Epithelial cell of prostate (primary cell): Measurements from ENCODE around the gene GPR139.
A peak's percentile ranks its signal among the peaks of the same experiment; 100 is the strongest.

ENCODE experiments used
- DNase-seq: peaks from one replicate; pipeline ENCODE4 v3.0.0-alpha.2; 2011; ENCODE audit warnings: low read depth, low spot score
- H3K27ac ChIP-seq: fragments of 450-650 bp; 2 replicates; pipeline ENCODE4 v1.5.1; 2017; ENCODE audit warnings: mild to moderate bottlenecking

Gene GPR139

DNA sequence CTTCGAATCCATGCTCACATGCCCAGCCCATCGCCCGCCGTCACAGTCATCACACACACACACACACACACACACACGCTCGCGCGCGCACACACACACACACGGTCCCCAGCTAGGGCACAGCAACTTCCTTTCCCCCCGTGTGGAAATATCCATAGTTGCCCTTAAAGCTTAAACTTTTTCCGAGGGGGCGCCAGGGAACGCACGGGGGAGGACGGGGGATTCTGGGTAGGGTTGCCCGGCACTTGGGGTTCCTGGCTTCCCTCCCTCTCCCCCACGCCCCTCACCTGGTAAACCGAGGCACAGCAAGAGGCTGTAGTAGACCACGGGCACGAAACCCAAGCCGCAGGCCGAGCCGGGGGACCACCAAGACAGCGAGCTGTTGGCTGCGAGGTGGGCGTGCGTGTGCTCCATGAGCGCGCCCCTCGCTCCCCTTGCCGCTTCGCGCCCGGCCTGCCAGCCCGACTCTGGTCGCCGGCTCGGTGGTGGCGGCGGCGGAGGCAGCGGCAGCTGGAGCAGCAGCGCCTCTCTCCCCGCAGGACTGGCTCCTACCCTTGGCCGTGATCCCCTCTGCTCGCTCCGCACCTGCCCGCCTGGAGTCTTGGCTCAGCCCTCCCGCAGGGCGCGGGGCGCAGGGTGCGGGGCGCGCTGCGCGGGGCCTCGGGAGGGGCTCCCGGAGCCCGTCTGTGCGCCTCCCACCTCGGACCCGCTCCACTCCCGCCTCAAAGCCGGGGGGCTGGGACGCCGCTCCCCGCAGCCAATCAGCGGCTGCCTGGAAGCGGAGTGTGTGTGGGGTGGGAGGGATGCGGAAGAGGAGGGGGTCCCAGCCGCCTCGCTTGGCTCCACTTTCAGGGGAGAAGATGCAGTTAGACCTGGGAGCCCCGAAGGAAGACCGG is at the start of gene GPR139:
TSS of gene GPR139 (minus strand) at position 688 of the 896 bp plus-strand sequence. CDS start at position 414, 274 bp downstream.
- H3K27ac ChIP-seq, result no peak within 1 kb of the TSS
- no peak for DNase-seq

DNA sequence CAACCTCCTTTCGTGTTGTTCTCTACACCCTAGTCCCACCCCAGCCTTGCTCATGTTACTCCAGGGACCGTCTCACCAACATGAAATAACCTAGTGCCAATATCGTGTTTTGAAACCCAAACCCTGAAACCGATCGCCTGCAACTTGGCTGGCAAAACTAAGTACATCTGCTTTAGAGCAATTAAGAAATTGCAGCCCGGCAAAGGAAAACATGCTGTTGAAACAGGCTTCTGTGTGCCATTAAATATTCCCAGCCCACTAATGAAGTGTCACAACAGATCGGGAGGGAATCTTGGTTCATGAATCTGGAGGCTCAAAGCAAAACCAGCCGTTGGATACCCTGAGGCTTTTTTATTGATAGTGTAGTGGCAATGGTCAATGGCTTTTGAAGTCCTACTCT is 48.3 kb upstream of the GPR139 start:
- H3K27ac ChIP-seq, result no peak overlapping the region
- no peak for DNase-seq

DNA sequence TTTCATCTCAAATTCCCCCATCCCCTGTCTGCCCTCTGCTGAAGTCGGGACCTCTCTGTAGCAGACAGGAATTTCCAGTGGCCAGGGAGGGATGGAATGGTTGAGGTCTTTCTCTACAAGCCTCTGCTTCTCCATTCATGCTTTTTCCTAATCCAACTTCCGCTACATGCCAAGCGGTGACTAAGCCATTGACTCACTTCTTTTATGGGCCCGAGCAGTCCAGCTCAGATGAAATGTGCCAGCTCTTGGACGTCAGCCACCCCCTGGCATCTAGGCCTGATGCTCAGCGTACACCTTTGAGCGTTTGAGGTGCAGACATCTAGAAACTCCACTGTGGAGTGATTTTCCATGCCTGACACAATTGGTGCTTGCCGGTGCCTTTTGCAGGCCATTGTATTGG is 40.7 kb upstream of the GPR139 start:
- DNase-seq, result peak; percentile 58
- H3K27ac ChIP-seq, result no peak overlapping the region

DNA sequence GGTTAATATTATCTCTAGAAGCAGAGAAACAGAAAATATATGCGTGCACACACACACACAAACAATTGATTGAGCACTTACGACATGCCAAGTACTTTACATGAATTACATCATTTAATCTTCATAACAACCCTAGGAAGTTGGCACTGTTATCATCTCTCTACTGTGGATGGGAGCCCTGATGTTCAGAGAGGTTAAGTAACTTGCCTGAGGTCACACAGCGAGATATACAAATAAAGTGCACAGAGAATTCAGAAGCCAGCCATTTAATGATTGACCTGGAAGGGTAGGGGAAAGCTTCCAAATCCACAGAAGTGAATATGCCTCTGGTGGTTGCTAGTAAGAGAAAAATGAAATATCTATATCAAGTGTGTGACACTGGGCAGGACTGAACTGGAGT is 37.5 kb upstream of the GPR139 start:
- DNase-seq, result no peak
- H3K27ac ChIP-seq, result no peak overlapping the region

DNA sequence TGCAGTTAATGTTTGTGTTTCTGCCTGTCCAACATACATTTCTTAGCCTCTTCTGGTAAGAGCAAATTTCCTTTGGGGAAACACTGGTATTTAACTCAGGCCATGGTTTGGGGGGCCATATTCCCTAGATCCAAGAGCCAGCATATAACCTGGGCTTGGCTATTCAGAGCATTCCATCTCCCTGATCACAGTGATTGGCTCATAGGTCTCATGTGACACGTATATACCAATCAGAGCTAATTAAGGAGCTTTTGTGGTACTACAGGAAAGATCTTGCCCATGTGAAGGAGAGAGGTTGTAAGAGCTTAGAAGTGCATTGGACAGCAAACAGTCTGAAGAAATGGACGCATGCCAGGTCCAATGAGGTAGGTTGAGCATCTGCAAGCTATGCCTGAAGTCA is 33.4 kb upstream of the GPR139 start:
- no peak overlapping the region for H3K27ac ChIP-seq
- no peak for DNase-seq

DNA sequence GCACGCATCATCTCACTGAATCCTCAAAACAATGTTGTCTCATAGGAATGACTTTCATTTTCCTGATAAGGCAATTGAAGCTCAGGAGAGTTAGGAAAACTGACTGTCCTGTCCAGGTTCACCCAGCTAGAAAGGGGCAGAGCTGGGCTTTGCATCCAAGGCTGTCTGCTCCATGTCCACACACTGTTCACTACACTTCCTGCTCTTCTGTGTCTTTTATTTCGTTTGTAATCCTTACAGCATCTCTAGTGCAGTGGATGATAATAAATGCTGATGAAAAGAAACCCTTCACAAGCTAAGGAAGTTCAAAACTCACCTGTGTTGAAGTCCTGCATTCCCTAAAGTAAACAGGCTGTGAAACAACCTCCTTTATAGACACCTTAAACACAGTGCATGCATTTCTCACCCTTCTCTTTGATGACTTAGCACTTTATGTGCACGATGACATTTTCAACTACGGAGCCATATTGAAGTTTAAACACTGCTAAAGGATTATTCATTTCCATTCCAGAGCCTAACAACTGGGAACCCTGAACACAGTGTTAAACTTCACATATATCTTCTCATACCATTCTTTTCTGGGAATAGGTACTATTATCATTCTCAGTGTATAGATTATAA is 31.0 kb upstream of the GPR139 start:
- H3K27ac ChIP-seq, result no peak overlapping the region
- no peak for DNase-seq

DNA sequence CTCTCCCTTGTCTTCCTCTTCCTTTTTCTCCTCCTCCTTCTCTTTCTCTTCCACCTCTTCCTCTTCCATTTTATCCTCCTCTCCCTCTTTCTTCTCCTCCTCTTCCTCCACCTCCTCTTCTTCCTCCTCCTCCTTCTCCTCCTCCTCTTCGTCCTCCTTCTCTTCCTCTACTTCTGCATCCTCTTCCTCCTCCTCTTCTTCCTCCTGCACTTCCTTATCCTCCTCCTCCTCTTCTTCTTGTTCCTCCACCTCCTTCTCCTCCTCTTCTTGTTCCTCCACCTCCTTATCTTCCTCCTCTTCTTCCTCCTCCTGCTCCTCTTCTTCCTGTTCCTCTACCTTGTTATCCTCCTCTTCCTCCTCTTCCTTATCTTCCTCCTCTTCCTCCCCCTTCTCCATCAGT is 28.8 kb upstream of the GPR139 start:
- H3K27ac ChIP-seq, result no peak overlapping the region

DNA sequence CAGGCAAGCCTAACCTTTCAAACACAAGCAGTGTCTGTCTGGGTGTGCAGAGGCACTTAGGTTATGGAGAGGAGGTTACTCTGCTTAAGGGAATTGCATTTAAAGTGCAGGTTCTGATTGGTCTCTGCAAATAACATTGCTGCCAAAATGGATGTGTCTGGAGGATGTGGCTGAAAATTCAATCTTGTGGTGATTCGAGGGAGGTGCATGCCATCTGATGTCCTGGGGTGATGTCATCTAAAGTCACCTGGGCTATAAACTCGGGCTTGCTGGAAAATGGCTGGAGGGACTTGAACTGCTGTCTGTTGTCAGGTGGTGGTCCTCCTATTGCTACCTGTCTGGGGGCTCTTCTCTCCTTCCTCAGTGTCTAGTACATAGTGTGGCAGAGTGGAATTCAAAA is 28.3 kb upstream of the GPR139 start:
- no peak for DNase-seq
- no peak overlapping the region for H3K27ac ChIP-seq

More for the DNA sequence above, 28.8 kb upstream of the GPR139 start:
- DNase-seq, result no peak

DNA sequence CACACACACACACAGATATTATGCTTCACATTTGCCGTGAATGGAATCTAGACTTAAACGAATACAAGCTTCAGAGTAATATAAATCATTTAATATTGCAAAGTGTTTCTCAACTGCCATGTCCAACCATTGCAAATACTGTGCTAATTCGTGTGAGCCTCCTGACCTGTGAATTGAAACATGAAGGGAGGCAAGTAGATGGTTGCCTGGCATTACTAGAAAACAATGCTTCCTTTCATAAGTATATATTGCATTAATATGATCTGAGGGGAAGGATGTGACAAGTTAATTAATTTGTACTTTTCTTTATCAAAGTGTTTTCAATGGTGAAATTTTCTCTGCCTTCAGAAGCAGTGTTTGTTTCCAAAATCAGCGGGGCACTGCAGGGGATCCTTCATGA is 25.7 kb upstream of the GPR139 start:
- no peak overlapping the region for H3K27ac ChIP-seq
- DNase-seq, result no peak

DNA sequence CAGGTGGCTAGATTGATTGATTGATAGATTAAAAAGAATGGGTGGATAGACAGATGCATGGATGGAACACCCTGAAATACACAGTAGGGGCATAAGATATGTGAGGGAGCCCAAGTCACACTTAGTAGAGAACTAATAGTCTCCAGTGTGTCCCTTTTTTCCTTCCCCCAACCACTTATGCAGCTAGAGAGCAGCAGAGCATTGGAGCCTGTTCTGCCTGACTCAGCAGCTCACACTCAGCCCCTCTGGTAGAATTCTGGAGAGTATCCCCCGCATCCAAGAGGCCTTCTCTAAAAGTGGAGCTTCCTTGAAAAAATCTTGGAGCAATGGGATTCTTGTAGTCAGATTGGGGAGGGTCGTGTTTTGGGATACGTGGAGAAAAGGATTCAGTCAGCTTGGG is 20.5 kb upstream of the GPR139 start:
- no peak overlapping the region for H3K27ac ChIP-seq
- no peak for DNase-seq

DNA sequence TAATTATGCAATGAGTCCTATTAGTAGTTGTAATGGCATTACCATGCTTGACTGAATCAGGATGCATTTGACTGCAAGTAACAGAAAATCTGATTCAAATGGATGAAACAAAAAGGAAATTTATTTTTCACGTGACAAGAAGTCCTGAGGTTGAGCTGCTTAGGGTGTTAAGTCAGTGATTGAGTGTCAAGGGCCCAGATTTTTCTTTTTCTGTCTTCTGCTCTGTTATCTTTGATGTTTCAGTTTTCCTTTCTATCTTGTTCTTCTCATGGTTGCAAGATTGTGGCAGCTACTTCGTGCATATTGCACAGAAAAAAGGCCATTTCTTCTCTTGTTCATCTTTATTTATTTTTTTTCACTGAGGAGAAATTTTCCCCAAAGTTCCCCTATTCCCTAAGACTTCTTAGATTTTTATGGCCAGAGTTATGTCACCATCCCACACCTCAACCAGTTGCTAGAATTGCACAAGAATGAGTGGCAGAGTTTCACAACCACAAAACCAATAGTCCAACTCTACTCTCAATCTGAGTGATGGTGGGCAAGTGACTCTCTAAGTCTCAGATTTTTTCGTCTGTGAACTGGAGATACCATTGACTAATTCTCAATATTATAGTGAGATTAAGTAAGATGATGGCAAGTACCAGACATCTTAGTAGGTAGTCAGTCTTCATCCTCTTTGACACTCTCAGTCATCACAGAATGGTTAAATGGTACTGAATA is 15.7 kb upstream of the GPR139 start:
- no peak for DNase-seq
- H3K27ac ChIP-seq, result no peak overlapping the region

DNA sequence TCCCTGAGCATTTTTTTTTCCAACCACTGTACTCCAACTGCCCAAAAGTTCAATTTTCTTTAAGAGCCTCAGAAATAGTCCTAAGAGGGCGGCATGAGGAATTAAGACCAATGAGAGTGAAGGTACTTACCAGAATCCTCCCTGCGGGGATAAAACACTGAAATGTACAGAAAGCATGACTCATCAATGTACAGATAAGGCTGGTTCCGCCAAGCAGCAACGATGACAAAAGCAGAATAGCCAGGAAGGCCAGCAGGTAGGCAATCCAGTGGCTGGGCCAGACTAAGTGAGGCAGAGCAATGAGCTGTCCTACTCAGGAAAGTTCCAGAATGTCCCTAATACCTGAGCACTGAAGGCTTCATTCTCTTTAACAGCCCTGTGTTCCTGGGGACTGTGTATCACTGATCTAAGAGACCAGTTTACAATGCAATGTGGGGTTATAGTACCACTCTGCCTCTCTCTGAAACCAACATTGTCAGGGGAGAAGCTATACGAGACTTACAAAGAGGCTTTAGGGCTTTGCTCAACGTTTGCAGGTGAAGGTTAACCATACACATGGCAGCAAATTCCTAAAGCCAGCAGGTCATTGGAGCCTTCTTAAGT is 11.0 kb upstream of the GPR139 start:
- peak; percentile 3 for DNase-seq
- H3K27ac ChIP-seq, result no peak overlapping the region

DNA sequence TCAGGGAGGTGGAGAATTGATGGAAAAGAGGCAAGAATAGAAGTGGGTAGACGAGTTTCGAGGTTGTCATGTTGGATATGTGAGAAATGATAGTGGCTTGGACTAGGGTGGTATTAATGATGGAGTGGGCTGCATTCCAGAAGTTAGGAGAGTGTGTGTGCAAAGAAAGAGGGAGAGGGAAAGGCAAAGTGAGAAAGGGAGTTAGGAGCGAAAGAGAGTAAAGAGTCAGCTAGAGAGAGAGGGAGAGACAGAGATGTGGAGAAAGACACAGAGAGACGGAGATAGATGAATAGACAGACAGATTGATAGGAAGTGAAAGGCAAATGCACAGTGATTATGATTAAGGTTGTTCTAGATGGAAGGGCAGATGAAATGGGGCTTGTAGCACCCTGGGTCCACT is 5.4 kb upstream of the GPR139 start:
- H3K27ac ChIP-seq, result no peak overlapping the region
- DNase-seq, result no peak

DNA sequence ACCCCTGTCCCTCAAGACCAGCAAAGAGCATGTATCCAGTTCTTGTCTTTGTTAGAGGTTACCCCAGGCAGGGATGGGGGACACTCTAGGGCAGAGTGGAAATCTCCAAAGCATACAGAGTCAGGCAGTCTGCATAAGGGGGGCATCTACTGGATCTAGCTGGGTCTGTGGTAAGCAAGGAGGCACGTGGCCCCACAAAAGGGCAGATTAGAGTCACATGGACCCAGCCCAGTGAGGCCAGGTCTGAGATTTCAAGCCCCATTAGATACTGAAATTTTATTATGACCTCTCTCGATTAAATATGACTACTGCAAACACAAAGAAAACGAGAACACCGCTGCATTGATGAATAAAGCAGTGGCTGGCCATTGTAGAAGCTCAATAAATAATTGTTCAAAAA is 1.6 kb upstream of the GPR139 start:
- DNase-seq, result no peak

DNA sequence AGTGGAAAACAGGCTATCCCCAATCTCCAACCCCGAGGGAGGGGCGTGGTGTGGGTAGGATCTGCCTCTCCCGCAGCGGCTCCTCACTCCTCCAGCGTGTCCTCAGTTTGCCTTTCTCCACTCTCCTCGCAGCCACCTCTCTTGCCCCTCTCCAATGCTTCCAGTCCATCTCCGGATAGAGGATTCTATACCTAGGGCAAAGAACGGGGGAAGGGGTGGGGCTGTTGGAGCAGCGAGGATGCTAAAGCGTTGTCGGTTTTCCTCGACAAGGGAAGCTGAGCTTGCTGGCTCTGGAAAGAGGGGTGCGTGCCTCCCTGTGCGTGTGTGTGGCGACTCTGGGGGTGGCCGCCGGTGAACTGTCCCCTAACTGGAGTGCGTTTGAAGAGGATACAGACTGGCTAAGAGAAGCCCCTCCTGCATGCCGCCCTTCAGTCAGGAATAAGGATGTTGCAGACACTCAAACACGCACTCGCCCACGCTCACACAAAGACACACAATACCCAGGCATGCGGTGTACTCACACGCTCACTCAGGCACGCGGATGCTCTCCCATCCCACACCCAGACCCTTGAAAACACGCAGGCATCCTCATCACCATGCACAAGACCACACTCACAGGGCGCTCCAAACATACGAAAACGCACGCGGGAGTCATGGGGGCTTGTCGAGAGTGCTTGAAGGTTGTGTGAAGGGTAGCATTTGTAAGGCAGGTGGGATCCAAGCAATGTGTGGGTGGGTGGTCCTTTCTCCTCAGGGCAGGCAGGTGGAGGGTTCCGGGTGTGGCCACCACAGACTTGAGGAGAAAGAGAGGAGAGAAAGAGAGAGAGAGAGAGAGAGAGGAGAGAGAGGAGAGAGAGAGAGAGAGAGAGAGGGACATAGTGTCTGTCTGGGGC is 655 bp upstream of the GPR139 start:
- no peak overlapping the region for H3K27ac ChIP-seq
- DNase-seq, result no peak

More for the DNA sequence above, 1.6 kb upstream of the GPR139 start:
- no peak overlapping the region for H3K27ac ChIP-seq

DNA sequence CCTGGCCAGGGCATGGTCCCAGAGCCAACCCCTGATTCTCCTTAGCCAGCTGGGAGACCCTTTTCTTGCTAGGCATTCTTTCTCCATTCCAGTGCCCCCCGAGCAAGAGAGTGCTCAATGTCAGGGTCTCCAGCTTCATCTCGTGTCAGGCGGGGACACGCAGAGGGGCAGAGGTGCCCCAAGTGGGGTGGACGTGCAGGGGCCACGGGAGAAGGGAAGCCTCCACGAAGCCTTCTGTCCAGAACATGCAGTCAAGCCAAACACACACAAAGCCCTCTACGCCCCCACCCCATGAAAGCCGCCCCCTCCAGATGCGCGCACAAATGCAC is 852 bp downstream of the GPR139 start:
- DNase-seq, result no peak

DNA sequence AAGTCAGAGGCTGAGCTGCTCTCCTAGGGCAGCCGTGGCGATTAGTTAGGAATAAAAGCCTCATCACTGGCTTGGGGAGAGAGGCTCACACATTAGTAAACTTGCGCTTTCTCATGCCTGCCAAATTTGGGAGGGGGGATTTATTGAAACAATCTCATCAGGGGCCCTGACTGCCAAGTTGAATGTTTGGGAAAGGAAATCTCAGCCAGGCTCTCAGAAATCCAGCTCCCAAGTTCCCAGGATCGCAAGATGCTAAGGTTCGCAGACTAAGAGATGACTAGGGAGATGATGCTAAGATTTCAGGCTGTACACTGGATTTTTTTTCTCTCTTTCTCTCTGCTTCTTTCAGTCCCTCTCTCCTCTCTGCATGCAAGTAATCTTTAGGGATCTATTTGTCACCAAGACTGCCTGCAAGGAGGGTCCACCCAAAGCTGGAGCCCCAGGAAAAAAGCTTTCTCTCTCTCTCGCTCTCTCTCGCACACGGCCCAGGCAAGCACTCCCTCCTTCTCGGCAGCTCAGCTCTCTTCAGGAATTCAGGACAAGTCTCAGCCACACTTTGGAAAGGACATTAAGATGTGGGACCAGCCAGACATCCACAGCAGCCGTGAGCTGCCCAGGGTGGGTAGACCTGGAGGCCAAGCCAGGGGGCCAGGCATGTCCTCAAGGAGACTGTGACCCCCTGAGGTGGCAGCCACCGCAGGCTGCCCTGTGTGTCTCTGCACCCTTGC is 1.4 kb downstream of the GPR139 start:
- no peak overlapping the region for H3K27ac ChIP-seq
- DNase-seq, result no peak

More for the DNA sequence above, 852 bp downstream of the GPR139 start:
- no peak overlapping the region for H3K27ac ChIP-seq

DNA sequence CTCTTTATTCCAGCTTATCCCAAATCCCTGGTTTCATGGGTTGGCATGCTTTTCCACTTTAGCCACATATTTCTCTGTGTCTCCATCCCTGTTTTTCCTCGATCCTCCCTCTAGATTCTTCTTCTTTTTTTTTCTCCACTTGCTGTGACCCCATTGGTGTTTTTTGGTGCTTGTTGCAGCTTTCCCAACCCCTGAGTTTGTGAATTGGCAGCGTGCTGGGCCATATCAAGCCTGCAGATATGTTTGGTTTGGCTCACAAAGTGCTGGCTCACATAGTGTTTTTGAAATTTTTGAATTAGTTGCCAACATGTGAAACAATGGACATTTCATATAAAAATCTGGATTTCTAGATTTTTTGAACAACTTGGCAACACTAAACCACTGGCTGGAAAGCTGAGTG is 8.8 kb downstream of the GPR139 start:
- no peak for DNase-seq
- no peak overlapping the region for H3K27ac ChIP-seq

DNA sequence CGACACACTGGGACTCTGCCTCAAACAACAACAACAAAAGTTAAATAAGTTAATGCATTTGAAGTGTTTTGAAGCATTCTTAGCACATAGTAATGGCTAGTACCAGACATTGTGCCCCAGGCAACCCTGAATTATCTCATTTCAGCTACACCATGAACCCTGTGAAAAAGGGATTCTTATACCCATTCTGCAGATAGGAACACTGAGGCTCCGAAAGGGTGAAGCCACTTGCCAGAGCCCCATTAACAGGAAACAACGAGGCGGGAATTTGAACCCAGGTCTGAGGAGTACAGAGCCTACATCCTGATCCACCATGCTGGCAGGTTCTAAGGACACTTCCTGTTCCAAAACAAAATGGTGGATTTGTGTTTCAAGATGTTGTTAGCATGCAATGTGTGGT is 9.2 kb downstream of the GPR139 start:
- no peak overlapping the region for H3K27ac ChIP-seq
- no peak for DNase-seq
